IMR-90 (cell line): ENCODE data around the gene TTLL8. TPM values are rescaled to one million over a fixed set of nuclear protein-coding genes. Genes with fewer than 3 reads are reported as not detected.

ENCODE experiments used
- ATAC-seq: fragments of 200-7000 bp; cut with Tn5 transposase; 2 replicates; pipeline ENCODE4 v1.9.1; 2020; ENCODE audit warnings: low read depth, mild to moderate bottlenecking, moderate library complexity
- BruUV-seq: library from RNA; stranded (reverse); fragments of 400-500 nt; replicated peaks from 2 replicates; lab custom pipeline; 2021; lab: Mats Ljungman, UMichigan
- CTCF ChIA-PET: fragments of 300-600 bp; formaldehyde crosslinking; extraction: SDS; loops from one replicate; lab custom pipeline; 2021; ENCODE audit warnings: antibody characterized with exemption; lab: Yijun Ruan, JAX
- POLR2A ChIA-PET: fragments of 300-600 bp; sonication (Branson Sonifier 250); formaldehyde crosslinking; loops from one replicate; lab custom pipeline; 2022; ENCODE audit warnings: antibody characterized with exemption; ENCODE audit not compliant: unreplicated experiment; lab: Charles Lee
- DNase-seq: peaks from one replicate; pipeline ENCODE4 v3.0.0; 2013
- H2AFZ ChIP-seq: replicated peaks from 2 replicates; pipeline ENCODE3; 2013; ENCODE audit warnings: low read length, mild to moderate bottlenecking; ENCODE audit not compliant: poor library complexity
- H2AK5ac ChIP-seq: 2 replicates; pipeline ENCODE4 v1.6.1; 2013; ENCODE audit warnings: low read depth, low read length, inconsistent platforms
- H2AK9ac ChIP-seq: replicated peaks from 2 replicates; pipeline ENCODE3; 2013; ENCODE audit warnings: mild to moderate bottlenecking, low read depth, low read length, moderate library complexity; ENCODE audit not compliant: poor library complexity
- H2BK120ac ChIP-seq: 2 replicates; pipeline ENCODE4 v1.6.1; 2013; ENCODE audit warnings: low read depth, low read length, inconsistent platforms
- H2BK15ac ChIP-seq: 3 replicates; pipeline ENCODE4 v1.6.1; 2013; ENCODE audit warnings: low read depth, low read length, inconsistent platforms
- H2BK20ac ChIP-seq: 2 replicates; pipeline ENCODE4 v1.6.1; 2013; ENCODE audit warnings: low read depth, mild to moderate bottlenecking, inconsistent platforms, low read length, moderate library complexity
- H2BK5ac ChIP-seq: 2 replicates; pipeline ENCODE4 v1.6.1; 2013; ENCODE audit warnings: mild to moderate bottlenecking, low read depth, low read length, inconsistent platforms; ENCODE audit not compliant: poor library complexity, severe bottlenecking
- H3K14ac ChIP-seq: replicated peaks from 2 replicates; pipeline ENCODE4 v1.6.1; 2013; ENCODE audit warnings: low read depth, low read length, inconsistent platforms
- H3K18ac ChIP-seq: 2 replicates; pipeline ENCODE4 v1.6.1; 2013; ENCODE audit warnings: low read depth, low read length, control low read depth
- H3K23ac ChIP-seq: 2 replicates; pipeline ENCODE4 v1.6.1; 2013; ENCODE audit warnings: low read depth, low read length, inconsistent platforms
- H3K27ac ChIP-seq: 2 replicates; pipeline ENCODE4 v1.5.1; 2013; ENCODE audit warnings: mild to moderate bottlenecking, control low read depth, low read length; ENCODE audit not compliant: insufficient read depth
- H3K27me3 ChIP-seq: 2 replicates; pipeline ENCODE4 v1.6.1; 2013; ENCODE audit warnings: low read length; ENCODE audit not compliant: control insufficient read depth, insufficient read depth
- H3K36me3 ChIP-seq: 2 replicates; pipeline ENCODE4 v1.6.1; 2013; ENCODE audit warnings: low read length, mixed read lengths; ENCODE audit not compliant: control insufficient read depth, insufficient read depth
- H3K4ac ChIP-seq: 2 replicates; pipeline ENCODE4 v1.6.1; 2013; ENCODE audit warnings: low read depth, low read length, inconsistent platforms
- H3K4me1 ChIP-seq: 2 replicates; pipeline ENCODE4 v1.6.1; 2013; ENCODE audit warnings: low read length, mixed read lengths; ENCODE audit not compliant: control insufficient read depth, insufficient read depth
- H3K4me2 ChIP-seq: 2 replicates; pipeline ENCODE4 v1.6.1; 2013; ENCODE audit warnings: low read depth, mild to moderate bottlenecking, control low read depth, low read length, moderate library complexity
- H3K4me3 ChIP-seq: 2 replicates; pipeline ENCODE4 v1.5.1; 2013; ENCODE audit warnings: low read depth, mild to moderate bottlenecking, control low read depth, low read length, moderate library complexity; ENCODE audit not compliant: insufficient read depth
- H3K56ac ChIP-seq: 2 replicates; pipeline ENCODE4 v1.6.1; 2013; ENCODE audit warnings: low read length, inconsistent platforms; ENCODE audit not compliant: insufficient read depth; ENCODE audit errors: extremely low read depth
- H3K79me1 ChIP-seq, 2 experiments: 2 replicates each; pipeline ENCODE4 v1.6.1; 2013; ENCODE audit warnings: low read length in 2 of 2, inconsistent platforms in 1 of 2, low read depth in 1 of 2
- H3K9ac ChIP-seq: 2 replicates; pipeline ENCODE4 v1.6.1; 2013; ENCODE audit warnings: low read depth, low read length, control low read depth
- H3K9me1 ChIP-seq: 2 replicates; pipeline ENCODE4 v1.6.1; 2013; ENCODE audit warnings: low read length, inconsistent platforms; ENCODE audit not compliant: insufficient read depth
- H3K9me3 ChIP-seq: 2 replicates; pipeline ENCODE4 v1.6.1; 2013; ENCODE audit warnings: low read length; ENCODE audit not compliant: control insufficient read depth, insufficient read depth
- H4K20me1 ChIP-seq: 2 replicates; pipeline ENCODE4 v1.6.1; 2013; ENCODE audit warnings: low read length, inconsistent platforms; ENCODE audit not compliant: insufficient read depth
- H4K5ac ChIP-seq: 2 replicates; pipeline ENCODE4 v1.6.1; 2013; ENCODE audit warnings: mild to moderate bottlenecking, low read depth, low read length, control low read depth
- H4K8ac ChIP-seq, 2 experiments: 2 replicates each; pipeline ENCODE4 v1.6.1; 2013; ENCODE audit warnings: low read depth in 2 of 2, low read length in 2 of 2, control low read depth in 1 of 2, inconsistent platforms in 1 of 2
- H4K91ac ChIP-seq: 2 replicates; pipeline ENCODE4 v1.6.1; 2013; ENCODE audit warnings: low read depth, low read length, inconsistent platforms; ENCODE audit not compliant: insufficient read depth
- CEBPB ChIP-seq: IDR thresholded peaks from 2 replicates; pipeline ENCODE4 v1.6.1; 2012; ENCODE audit warnings: low read depth, low read length, improper control_type of control experiment
- RFX5 ChIP-seq: IDR thresholded peaks from 2 replicates; pipeline ENCODE4 v1.8.0; 2012; ENCODE audit warnings: low read depth, mild to moderate bottlenecking, low read length, moderate library complexity
- WGBS, 2 experiments: methylation state at CpG; one replicate each; pipeline versions ENCODE4 v1.1.5 to v1.1.7; 2013; ENCODE audit warnings: missing lambda C conversion rate in 2 of 2; ENCODE audit not compliant: insufficient read length in 1 of 2; ENCODE audit errors: extremely low coverage in 2 of 2; 5-methylcytosine and 5-hydroxymethylcytosine counted together
- dilution Hi-C: fragments of 300-500 bp; cut with HindIII; formaldehyde crosslinking; loops from one replicate; pipeline ENCODE4 v1.14.3; 2018; ENCODE audit warnings: low sequenced_read_pairs; ENCODE audit not compliant: unreplicated experiment
- in situ Hi-C: fragments of 300-500 bp; cut with MboI; formaldehyde crosslinking; loops from 3 replicates; pipeline ENCODE4 v1.14.3; 2019; ENCODE audit warnings: low sequenced_read_pairs, inconsistent platforms, mixed read lengths
- intact Hi-C: fragments of 100-400 bp; cut with micrococcal nuclease; formaldehyde crosslinking; loops from 2 replicates; pipeline ENCODE4 v1.10.0; 2022
- polyA plus RNA-seq, 3 experiments: library from polyadenylated mRNA; depleted of rRNA; stranded (reverse); fragments of >200 nt; gene quantifications; 2 replicates each; pipeline ENCODE4 v1.2.3, GENCODE V29; 2012; ENCODE audit warnings: low replicate concordance in 1 of 3
- total RNA-seq: library from RNA; depleted of rRNA; stranded (reverse); fragments of >200 nt; gene quantifications from 2 replicates; pipeline ENCODE4 v1.2.3, GENCODE V29; 2012

TTLL8 gene
- total and polyA plus RNA-seq, 2 of the 4 experiments (the other 2 are of a cell fraction): not detected

GRCh38 chr22:50045211-50046018 is 12.7 kb downstream of the TTLL8 start:
- no peak overlapping the region for H3K4ac ChIP-seq
- H3K9ac ChIP-seq: no peak overlapping the region
- H3K27me3 ChIP-seq: peaks cover 43% of the 10 kb centered on the region
- H4K91ac ChIP-seq: no peak overlapping the region
- no peak overlapping the region for H3K56ac ChIP-seq
- intact Hi-C loops (no loop called here), dilution Hi-C loops (no loop called here), in situ Hi-C loops (no loop called here)
- no peak overlapping the region for H4K8ac ChIP-seq
- no peak overlapping the region for H3K4me3 ChIP-seq
- no peak overlapping the region for H3K23ac ChIP-seq
- H2AFZ ChIP-seq: no peak overlapping the region
- no peak overlapping the region for H3K27ac ChIP-seq
- no peak overlapping the region for H3K18ac ChIP-seq
- H3K79me1 ChIP-seq: no peaks in the 10 kb centered on the region
- no peak overlapping the region for H2BK15ac ChIP-seq
- no peak overlapping the region for H2BK5ac ChIP-seq
- no peak overlapping the region for H2BK120ac ChIP-seq
- H3K9me3 ChIP-seq: peaks cover 6% of the 10 kb centered on the region
- no peak overlapping the region for H2AK5ac ChIP-seq
- 68% methylated on average over 14 of the region's 35 CpGs; no CpG with 5 or more reads in 1 of the 2 experiments for WGBS, 2 experiments
- ChIA-PET CTCF (no interaction called here), POLR2A (no interaction called here)
- H3K9me1 ChIP-seq: no peaks in the 10 kb centered on the region
- no peak overlapping the region for H2AK9ac ChIP-seq
- no peak for DNase-seq
- H3K14ac ChIP-seq: no peak overlapping the region
- H4K20me1 ChIP-seq: no peaks in the 10 kb centered on the region
- BruUV-seq: no TSS peak
- no peak for ATAC-seq
- H2BK20ac ChIP-seq: no peak overlapping the region
- TF ChIP-seq CEBPB: no peak
- no peak for TF ChIP-seq RFX5
- no peak overlapping the region for H4K5ac ChIP-seq
- H3K4me2 ChIP-seq: no peak overlapping the region
- no peaks in the 10 kb centered on the region for H3K4me1 ChIP-seq
- no peaks in the 10 kb centered on the region for H3K36me3 ChIP-seq
